CD4-positive, alpha-beta T cell (primary cell): ENCODE measurements around the gene ARHGAP25. TPM values are rescaled to one million over a fixed set of nuclear protein-coding genes. Genes with fewer than 3 reads are reported as not detected.

Source experiments
- ATAC-seq: fragments of 200-7000 bp; cut with Tn5 transposase; one replicate; pipeline ENCODE4 v1.10.0; 2022; ENCODE audit warnings: mild to moderate bottlenecking; ENCODE audit not compliant: poor library complexity
- CTCF ChIA-PET: fragments of 350-600 bp; sonication (Branson Sonifier 250); formaldehyde crosslinking; loops from one replicate; lab custom pipeline; 2021; ENCODE audit warnings: antibody characterized with exemption, inconsistent platforms; lab: Charles Lee
- POLR2A ChIA-PET: fragments of 350-600 bp; sonication (Branson Sonifier 250); formaldehyde crosslinking; loops from one replicate; lab custom pipeline; 2021; ENCODE audit warnings: antibody characterized with exemption, inconsistent platforms; lab: Charles Lee
- DNase-seq, 14 experiments: peaks; one replicate each; pipeline ENCODE4 v3.0.0-alpha.2; 2013 to 2020; ENCODE audit warnings: mixed read lengths in 2 of 14
- H3K27ac ChIP-seq, 2 donors: one replicate each; pipeline versions ENCODE4 v1.5.1 to v1.7.0; 2013; ENCODE audit warnings: low read length in 2 of 2, low read depth in 1 of 2, mild to moderate bottlenecking in 1 of 2
- H3K27me3 ChIP-seq, 2 experiments: 1 replicate in 1 of 2; 2 replicates in 1 of 2; pipeline versions ENCODE4 v1.6.1 to v1.7.0; 2013; ENCODE audit warnings: low read length in 2 of 2, control low read depth in 1 of 2, mild to moderate bottlenecking in 1 of 2, moderate library complexity in 1 of 2; ENCODE audit not compliant: insufficient read depth in 2 of 2, control insufficient read depth in 1 of 2
- H3K36me3 ChIP-seq: one replicate; pipeline ENCODE4 v1.6.1; 2013; ENCODE audit warnings: low read length, control low read depth; ENCODE audit not compliant: insufficient read depth
- H3K4me1 ChIP-seq: one replicate; pipeline ENCODE4 v1.6.1; 2013; ENCODE audit warnings: low read length, control low read depth; ENCODE audit not compliant: insufficient read depth
- H3K4me3 ChIP-seq: one replicate; pipeline ENCODE4 v1.5.1; 2013; ENCODE audit warnings: mild to moderate bottlenecking, low read length, moderate library complexity
- H3K9me3 ChIP-seq, 2 experiments: 1 replicate in 1 of 2; 2 replicates in 1 of 2; pipeline versions ENCODE4 v1.6.1 to v1.7.0; 2013; ENCODE audit warnings: low read length in 2 of 2, mild to moderate bottlenecking in 2 of 2, control low read depth in 1 of 2, moderate library complexity in 1 of 2; ENCODE audit not compliant: control insufficient read depth in 1 of 2, insufficient read depth in 1 of 2
- H3K27ac Mint-ChIP-seq: one replicate; pipeline ENCODE4 v1.8.0; 2020; ENCODE audit warnings: mixed read lengths
- H3K27me3 Mint-ChIP-seq: one replicate; pipeline ENCODE4 v1.8.0; 2021; ENCODE audit warnings: mixed read lengths
- H3K36me3 Mint-ChIP-seq: one replicate; pipeline ENCODE4 v1.8.0; 2021; ENCODE audit warnings: low read depth, mixed read lengths
- H3K4me1 Mint-ChIP-seq: one replicate; pipeline ENCODE4 v1.8.0; 2021; ENCODE audit warnings: low read depth, mixed read lengths
- H3K4me3 Mint-ChIP-seq: one replicate; pipeline ENCODE4 v1.8.0; 2020; ENCODE audit warnings: mild to moderate bottlenecking, mixed read lengths
- H3K9me3 Mint-ChIP-seq: one replicate; pipeline ENCODE4 v1.8.0; 2020; ENCODE audit warnings: mixed read lengths
- CTCF ChIP-seq: fragments of 200-600 bp; IDR thresholded peaks from one replicate; pipeline ENCODE4 v1.8.0; 2022; ENCODE audit warnings: antibody characterized with exemption, mild to moderate bottlenecking
- intact Hi-C, 2 experiments: fragments of 100-400 bp; cut with DNase I in 1 of 2; cut with micrococcal nuclease in 1 of 2; formaldehyde crosslinking; loops; one replicate each; pipeline versions ENCODE4 v1.15.1 to v1.9.0; 2023 to 2025; cut with DNase I, micrococcal nuclease
- total RNA-seq, 174 experiments: library from RNA in 2 of 174; stranded (reverse) in 2 of 174; gene quantifications; one replicate each; pipeline ENCODE4 v1.2.3 and lab custom pipeline; 2021 to 2026

Gene ARHGAP25
- total RNA-seq, 2 experiments from 2014 or later = 39.3 to 41.8 TPM

GRCh38 chr2:68862889-68863288 lies 128.3 kb downstream of the ARHGAP25 start:
- ChIA-PET POLR2A (no interaction called here), CTCF (no interaction called here)
- Mint-ChIP-seq H3K36me3 (no peaks in the 10 kb centered on the region), H3K4me1 (no peaks in the 10 kb centered on the region), H3K27ac (no peak overlapping the region), H3K27me3 (no peaks in the 10 kb centered on the region), H3K9me3 (no peaks in the 10 kb centered on the region), H3K4me3 (no peak overlapping the region)
- Histone ChIP-seq H3K27ac (no peak overlapping the region), H3K9me3 (no peaks in the 10 kb centered on the region), H3K4me1 (no peaks in the 10 kb centered on the region), H3K4me3 (no peak overlapping the region), H3K27me3 (no peaks in the 10 kb centered on the region), H3K36me3 (no peaks in the 10 kb centered on the region)
- TF ChIP-seq CTCF = no peak
- intact Hi-C loops = no loop called here
- no peak for DNase-seq
- ATAC-seq = no peak

- ATAC-seq = no peak
- Mint-ChIP-seq H3K4me3 (no peak overlapping the region), H3K27me3 (no peaks in the 10 kb centered on the region), H3K4me1 (no peaks in the 10 kb centered on the region), H3K9me3 (no peaks in the 10 kb centered on the region), H3K27ac (no peak overlapping the region), H3K36me3 (no peaks in the 10 kb centered on the region)
- CTCF ChIA-PET = no interaction called here
- no peak for TF ChIP-seq CTCF
- Histone ChIP-seq H3K36me3 (no peaks in the 10 kb centered on the region), H3K4me3 (no peak overlapping the region), H3K9me3 (no peaks in the 10 kb centered on the region), H3K27me3 (no peaks in the 10 kb centered on the region), H3K4me1 (no peaks in the 10 kb centered on the region), H3K27ac (no peak overlapping the region)
- no peak for DNase-seq
- intact Hi-C loops = no loop called here
- POLR2A ChIA-PET = no interaction called here
Measured at GRCh38 chr2:68863996-68864395, 129.4 kb downstream of the ARHGAP25 start.

GRCh38 chr2:68865108-68865507 lies 130.5 kb downstream of the ARHGAP25 start:
- Histone ChIP-seq H3K4me1 (no peaks in the 10 kb centered on the region), H3K36me3 (no peaks in the 10 kb centered on the region), H3K27me3 (no peaks in the 10 kb centered on the region), H3K4me3 (no peak overlapping the region), H3K27ac (no peak overlapping the region), H3K9me3 (no peaks in the 10 kb centered on the region)
- H3K4me3 Mint-ChIP-seq = no peak overlapping the region
- H3K4me1 Mint-ChIP-seq = no peaks in the 10 kb centered on the region
- no peaks in the 10 kb centered on the region for H3K9me3 Mint-ChIP-seq
- DNase-seq (no peak), ATAC-seq (no peak)
- intact Hi-C loops = loop anchor here in 1 of 2 experiments (5.0 kb wide), 1 partner anchor 37 kb away; no protein-coding TSS in a partner anchor
- no peaks in the 10 kb centered on the region for H3K36me3 Mint-ChIP-seq
- CTCF ChIA-PET = no interaction called here
- H3K27ac Mint-ChIP-seq = no peak overlapping the region
- TF ChIP-seq CTCF = no peak
- POLR2A ChIA-PET = no interaction called here
- no peaks in the 10 kb centered on the region for H3K27me3 Mint-ChIP-seq
